Lung (tissue), 12 donors: ENCODE measurements around the gene TMEM44. TPM values are rescaled to one million over a fixed set of nuclear protein-coding genes. Genes with fewer than 3 reads are reported as not detected.

Experiments used
- ATAC-seq: fragments of 200-7000 bp; cut with Tn5 transposase; one replicate; pipeline ENCODE4 v1.9.1; 2020; ENCODE audit warnings: moderate number of reproducible peaks; ENCODE audit not compliant: insufficient read depth, low FRiP score
- DNase-seq, 3 donors: peaks; one replicate each; pipeline ENCODE4 v3.0.0-alpha.2; 2013 to 2017
- H3K27ac ChIP-seq, 2 donors: one replicate each; pipeline ENCODE4 v1.5.1; 2013; ENCODE audit warnings: mild to moderate bottlenecking in 2 of 2, moderate library complexity in 2 of 2, control low read depth in 1 of 2, inconsistent platforms in 1 of 2, low read depth in 1 of 2, low read length in 1 of 2
- H3K27me3 ChIP-seq, 3 donors: one replicate each; pipeline ENCODE4 v1.5.1; 2013; ENCODE audit warnings: low read length in 2 of 3; ENCODE audit not compliant: control insufficient read depth in 3 of 3, insufficient read depth in 3 of 3
- H3K36me3 ChIP-seq, 4 donors: one replicate each; pipeline ENCODE4 v1.5.1; 2013; ENCODE audit warnings: low read length in 4 of 4, mild to moderate bottlenecking in 1 of 4, moderate library complexity in 1 of 4; ENCODE audit not compliant: control insufficient read depth in 4 of 4, insufficient read depth in 4 of 4
- H3K4me1 ChIP-seq, 5 donors: one replicate each; pipeline ENCODE4 v1.5.1; 2013; ENCODE audit warnings: low read length in 5 of 5, mild to moderate bottlenecking in 2 of 5, moderate library complexity in 1 of 5; ENCODE audit not compliant: control insufficient read depth in 5 of 5, insufficient read depth in 5 of 5
- H3K4me3 ChIP-seq: one replicate; pipeline ENCODE4 v1.5.1; 2013; ENCODE audit warnings: mild to moderate bottlenecking, control low read depth, moderate library complexity
- H3K9ac ChIP-seq, 2 donors: one replicate each; pipeline ENCODE4 v1.5.1; 2013; ENCODE audit warnings: low read length in 2 of 2, control low read depth in 1 of 2; ENCODE audit not compliant: insufficient read depth in 1 of 2
- H3K9me3 ChIP-seq, 4 donors: one replicate each; pipeline ENCODE4 v1.5.1; 2013; ENCODE audit warnings: low read length in 3 of 4, mild to moderate bottlenecking in 1 of 4, moderate library complexity in 1 of 4; ENCODE audit not compliant: control insufficient read depth in 4 of 4, insufficient read depth in 3 of 4
- CTCF ChIP-seq: IDR thresholded peaks from 2 replicates; pipeline ENCODE4 v1.5.1; 2012; ENCODE audit warnings: mild to moderate bottlenecking; ENCODE audit errors: control extremely low read depth, extremely low read depth
- WGBS, 2 donors: extraction: QIAGEN DNeasy Blood & Tissue Kit; methylation state at CpG; one replicate each; pipeline ENCODE4 v1.1.7; 2013; 5-methylcytosine and 5-hydroxymethylcytosine counted together
- polyA plus RNA-seq, 2 donors: library from polyadenylated mRNA; stranded (reverse); fragments of 200-250 nt; gene quantifications; one replicate each; pipeline ENCODE4 v1.2.1, GENCODE V29; 2013
- total RNA-seq, 2 donors: library from RNA; depleted of rRNA in 1 of 2; stranded (reverse); fragments of >200 nt in 1 of 2; gene quantifications; one replicate each; pipeline ENCODE4 v1.2.1, GENCODE V29; 2014 to 2021
- donor health status: control.
- donor health status: control.
- donor health status: Bipolar disorder and iron deficiency.
- donor health status: healthy.
- donor health status: DM: yes; HTN: yes; CAD: no.

TMEM44 gene
- total and polyA plus RNA-seq, 4 donors = 10.4 to 23.5 (median 17.1) TPM

GRCh38 chr3:194577986-194578905 lies 55.0 kb downstream of the TMEM44 start:
- TF ChIP-seq CTCF = no peak
- H3K27me3 ChIP-seq = no peaks in the 10 kb centered on the region
- no peak overlapping the region for H3K9ac ChIP-seq
- no peak overlapping the region for H3K4me3 ChIP-seq
- peaks cover 0 to 6% (median 0%) of the 10 kb centered on the region in 5 donors for H3K4me1 ChIP-seq
- H3K9me3 ChIP-seq = no peaks in the 10 kb centered on the region
- ATAC-seq (no peak), DNase-seq (no peak)
- no peaks in the 10 kb centered on the region for H3K36me3 ChIP-seq
- WGBS, 2 donors = 59 to 81% methylated on average over 9 of the region's 9 CpGs
- peak overlapping the region in 1 of 2 donors; percentile 81 for H3K27ac ChIP-seq

- DNase-seq (peak in 2 of 3 donors; percentile 29 to 52), ATAC-seq (peak; percentile 10)
- WGBS, 2 donors = 60 to 73% methylated on average over 9 of the region's 9 CpGs
- no peaks in the 10 kb centered on the region for H3K9me3 ChIP-seq
- H3K4me1 ChIP-seq = peaks cover 0 to 13% (median 6%) of the 10 kb centered on the region in 5 donors
- TF ChIP-seq CTCF = no peak
- H3K9ac ChIP-seq = no peak overlapping the region
- H3K27ac ChIP-seq = peak overlapping the region; percentile 59
- no peaks in the 10 kb centered on the region for H3K36me3 ChIP-seq
- H3K4me3 ChIP-seq = no peak overlapping the region
- H3K27me3 ChIP-seq = no peaks in the 10 kb centered on the region
Observed at GRCh38 chr3:194575484-194576210, 57.6 kb downstream of the TMEM44 start.

GRCh38 chr3:194574639-194575483 lies 58.4 kb downstream of the TMEM44 start:
- WGBS, 2 donors = 71 to 78% methylated on average over 15 of the region's 15 CpGs
- DNase-seq (no peak), ATAC-seq (no peak)
- no peak for TF ChIP-seq CTCF
- H3K27ac ChIP-seq = peak overlapping the region in 1 of 2 donors; percentile 72
- no peaks in the 10 kb centered on the region for H3K27me3 ChIP-seq
- peaks cover 0 to 13% (median 6%) of the 10 kb centered on the region in 5 donors for H3K4me1 ChIP-seq
- no peaks in the 10 kb centered on the region for H3K36me3 ChIP-seq
- H3K9ac ChIP-seq = no peak overlapping the region
- no peak overlapping the region for H3K4me3 ChIP-seq
- H3K9me3 ChIP-seq = no peaks in the 10 kb centered on the region
